ENCODE data around the gene TTLL5.

The TTLL5 gene

DNA sequence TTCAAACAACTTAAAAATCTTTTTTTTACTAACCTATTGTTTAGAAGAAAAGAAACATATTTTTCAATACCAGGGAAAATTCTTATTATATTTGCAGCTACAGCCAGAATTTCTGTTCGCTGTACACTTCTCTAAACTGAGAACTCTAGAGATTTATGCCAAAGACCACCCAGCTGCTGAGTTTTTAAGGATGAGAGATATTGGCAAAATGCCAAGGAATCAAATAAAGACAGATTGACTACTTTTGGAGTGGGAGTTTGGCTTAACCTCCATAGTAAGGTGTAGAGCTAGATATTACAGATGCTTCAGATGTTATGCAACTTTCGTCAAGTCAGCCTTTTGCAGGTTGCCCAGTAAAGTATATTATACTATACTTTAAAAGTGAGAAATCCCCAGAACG, 71.8 kb downstream of the TTLL5 start:
- no peak for DNase-seq (ENCODE audit: low spot score)

DNA sequence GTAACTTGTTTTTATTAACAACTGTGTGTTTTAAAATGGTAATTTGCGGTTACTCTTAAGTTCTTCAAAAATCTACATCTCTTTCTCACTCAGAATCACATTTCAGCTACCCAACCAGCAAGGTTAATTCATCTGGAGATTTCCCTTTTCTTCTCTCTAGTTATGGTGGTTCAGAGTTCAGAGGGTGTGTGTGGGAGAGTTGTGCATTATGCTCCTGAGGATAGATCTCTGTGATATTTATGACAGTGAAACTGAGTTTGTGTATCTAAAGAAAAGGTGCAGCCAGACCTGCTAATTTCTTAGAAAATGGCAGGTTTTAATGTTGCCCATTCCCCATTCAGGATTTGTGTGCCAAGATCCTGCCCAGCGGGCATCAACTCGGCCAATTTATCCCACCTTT, 73.8 kb downstream of the TTLL5 start:
- no peak for DNase-seq (ENCODE audit: low spot score)

DNA sequence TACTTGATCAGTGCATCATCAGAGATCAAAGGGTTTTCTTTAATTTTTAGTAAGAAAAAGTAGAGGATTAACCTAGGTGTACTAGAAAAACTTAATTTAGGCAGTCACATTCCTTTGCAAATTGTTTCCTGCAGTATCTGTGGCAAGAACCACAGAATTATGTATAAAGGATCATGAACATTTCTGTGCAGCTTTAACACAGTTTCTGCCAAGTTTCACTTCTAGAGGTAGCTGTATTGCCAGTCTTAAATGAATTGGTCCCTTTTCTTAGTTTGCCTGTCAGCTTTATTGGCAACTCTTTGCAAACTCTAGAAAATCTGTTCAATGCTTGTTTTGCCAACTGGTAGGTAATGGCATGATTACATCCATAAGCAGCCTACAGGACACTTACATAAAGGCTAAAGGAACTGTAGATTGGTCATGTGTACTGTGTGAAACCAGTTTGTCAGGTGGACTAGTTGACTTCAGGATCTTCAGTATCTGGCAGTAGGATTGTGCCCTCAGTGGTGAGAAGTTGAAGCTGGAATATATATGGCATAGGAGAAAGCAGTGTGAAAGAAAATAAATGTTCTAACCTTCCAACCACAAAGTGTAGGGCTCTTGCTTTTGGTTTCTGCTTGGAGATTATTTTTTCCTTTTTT, 75.9 kb downstream of the TTLL5 start:
- no peak for DNase-seq (ENCODE audit: low spot score)

DNA sequence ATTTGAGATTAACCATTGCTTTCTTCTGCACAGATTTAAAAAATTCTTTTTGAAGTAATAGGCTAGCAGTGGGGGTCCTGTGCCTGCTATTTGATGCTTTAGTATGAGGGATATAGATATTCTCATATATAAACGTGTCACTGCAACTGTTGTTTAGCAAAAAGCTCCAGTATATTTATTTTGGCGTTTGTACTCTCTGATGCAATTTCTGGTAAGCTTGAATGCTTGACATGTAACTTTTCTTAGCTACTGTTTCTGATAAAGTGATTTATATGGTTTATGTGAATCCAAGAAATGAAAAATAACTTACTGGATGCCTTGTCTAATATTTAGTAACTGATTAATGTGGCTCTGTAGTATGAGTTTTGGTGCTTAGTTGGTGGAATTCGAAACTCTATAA, 77.1 kb downstream of the TTLL5 start:
- no peak for DNase-seq (ENCODE audit: low spot score)

DNA sequence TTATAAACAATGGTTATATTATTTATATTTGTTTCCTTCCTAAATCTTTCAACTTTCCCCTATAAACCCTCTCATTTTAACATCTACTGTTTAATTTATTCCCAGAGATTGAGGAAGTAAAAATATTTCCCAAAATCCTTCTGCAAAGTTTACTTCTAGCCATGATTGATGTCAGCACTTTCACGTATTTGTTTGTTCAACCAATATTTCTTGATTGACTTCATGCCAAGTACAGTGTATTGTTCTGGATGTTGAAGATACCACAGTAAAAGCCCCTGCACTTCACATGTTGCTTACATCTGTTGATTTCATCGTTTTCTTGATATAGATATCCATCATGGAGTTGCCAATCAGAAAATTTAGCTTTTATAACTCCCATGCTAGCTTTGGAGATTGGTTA, 81.8 kb downstream of the TTLL5 start:
- DNase-seq (ENCODE audit: low spot score) = no peak

DNA sequence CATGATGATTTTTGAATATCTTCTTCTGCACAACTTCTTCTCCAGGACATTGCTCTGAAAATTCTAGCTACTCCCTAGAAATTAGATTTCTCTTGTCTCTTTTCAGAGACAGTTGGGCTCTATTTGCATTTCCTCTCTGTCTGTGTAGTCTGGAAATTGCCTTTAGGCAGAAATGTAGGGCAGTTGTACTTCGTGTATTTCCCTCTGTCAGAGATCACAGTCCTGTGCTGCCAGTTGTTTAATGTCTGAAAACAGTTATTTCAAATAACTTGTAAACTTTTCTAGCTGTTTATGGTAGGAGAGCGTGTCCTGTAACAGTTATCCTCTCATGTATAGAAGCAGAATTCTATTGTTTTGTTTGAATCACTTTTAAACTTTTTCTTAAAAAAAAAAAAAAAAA, 86.9 kb downstream of the TTLL5 start:
- DNase-seq (ENCODE audit: low spot score) = no peak

DNA sequence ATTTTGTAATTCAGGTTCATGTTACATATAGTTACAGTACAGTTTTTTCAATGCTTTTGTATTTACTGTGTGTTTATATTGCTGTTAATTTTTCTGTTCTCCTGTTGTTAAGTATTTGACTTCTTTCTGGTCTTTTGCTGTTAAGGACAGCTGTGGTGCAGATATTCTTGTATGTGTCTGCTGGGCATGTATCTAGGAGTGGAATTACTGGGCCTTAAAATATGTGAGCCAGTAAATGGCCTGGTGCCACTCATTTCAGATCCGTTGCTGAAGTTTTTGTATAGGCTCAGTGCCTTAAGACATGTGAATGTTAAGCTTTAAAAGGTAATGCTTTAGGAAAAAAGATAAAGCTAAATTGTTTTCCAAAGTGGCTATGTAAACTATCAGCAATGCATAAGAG, 87.3 kb downstream of the TTLL5 start:
- DNase-seq (ENCODE audit: low spot score) = no peak

DNA sequence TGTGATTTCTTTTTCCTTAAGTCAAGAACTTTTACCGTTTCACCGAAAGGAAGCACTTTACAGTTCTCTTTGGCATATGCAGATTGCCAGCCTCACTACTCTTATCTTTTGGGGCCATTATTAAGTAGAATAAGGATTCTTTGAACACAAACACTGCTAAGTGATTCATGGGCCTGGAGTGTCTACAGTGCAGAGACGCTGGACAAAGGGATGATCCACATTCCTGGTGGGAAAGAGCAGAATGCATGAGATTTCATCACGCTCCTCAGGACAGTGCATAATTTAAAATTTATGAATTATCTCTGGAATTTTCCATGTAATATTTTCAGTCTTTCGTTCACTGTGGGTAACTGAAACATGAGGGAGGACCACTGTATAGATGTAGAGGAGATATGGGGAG, 90.2 kb downstream of the TTLL5 start:
- DNase-seq (ENCODE audit: low spot score) = no peak

DNA sequence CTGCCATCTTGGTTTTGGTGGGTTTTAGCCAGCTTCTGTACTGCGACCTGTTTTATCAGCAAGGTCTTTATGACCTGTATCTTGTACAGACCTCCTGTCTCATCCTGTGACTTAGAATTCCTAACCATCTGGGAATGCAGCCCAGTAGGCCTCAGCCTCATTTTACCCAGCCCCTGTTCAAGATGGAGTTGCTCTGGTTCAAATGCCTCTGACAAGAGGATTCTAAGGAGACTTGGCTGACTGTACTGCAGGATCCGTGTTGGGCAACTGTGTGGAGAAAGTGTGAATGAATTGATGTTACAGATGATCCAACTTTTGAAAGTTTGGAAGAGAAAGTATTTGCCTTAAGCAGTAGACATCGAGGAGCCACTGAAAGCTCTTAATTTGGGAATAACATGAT, 91.0 kb downstream of the TTLL5 start:
- no peak for DNase-seq (ENCODE audit: low spot score)

DNA sequence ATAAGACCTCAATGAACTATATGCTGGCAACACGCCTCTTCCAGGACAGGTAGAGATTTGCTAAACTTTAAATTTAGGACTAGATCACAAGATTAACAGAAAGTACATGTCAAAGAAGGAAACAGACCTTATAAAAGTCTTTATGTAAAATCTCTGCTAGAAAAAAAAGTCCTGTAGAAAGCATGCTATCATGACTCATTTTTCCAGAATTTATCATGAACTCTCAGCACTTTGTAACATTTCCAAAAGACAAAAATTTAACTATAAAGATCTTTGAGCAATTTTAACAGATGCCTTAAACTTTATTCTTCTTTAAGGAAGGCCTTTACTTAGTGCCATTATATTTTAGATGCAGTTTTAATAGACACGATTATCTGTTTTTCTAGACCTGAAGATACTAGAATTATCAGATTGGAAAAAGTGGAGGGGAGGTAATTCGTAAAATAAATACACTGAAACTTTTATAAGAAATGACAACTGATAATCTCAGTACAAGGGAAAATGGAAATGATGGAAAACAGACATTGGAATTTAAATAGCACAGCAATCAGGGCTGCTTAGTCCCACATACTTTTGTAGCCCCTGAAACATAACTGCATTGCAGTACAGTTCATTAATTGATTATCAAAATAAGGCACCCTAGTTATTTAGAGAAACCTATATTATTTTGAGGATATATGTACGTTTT, 92.0 kb downstream of the TTLL5 start:
- DNase-seq (ENCODE audit: low spot score) = no peak

DNA sequence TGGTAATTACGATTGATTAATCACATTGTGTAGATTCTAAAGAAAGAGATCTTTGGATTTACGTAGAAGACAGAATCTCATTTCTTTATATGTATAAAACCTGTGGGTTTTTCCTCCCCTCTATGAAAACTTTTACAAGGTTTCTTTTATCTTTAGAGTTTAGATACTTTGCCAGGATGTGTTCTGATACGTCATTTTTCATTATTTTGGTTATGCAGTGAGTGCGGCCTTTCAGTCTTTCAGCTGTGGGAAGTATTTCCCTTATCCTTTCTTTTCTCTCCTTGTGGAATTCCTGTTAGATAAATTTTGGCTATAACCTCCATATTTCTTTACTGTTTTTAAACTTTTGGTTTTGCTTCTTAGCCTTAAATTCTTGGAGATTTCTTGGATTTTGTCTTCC, 92.7 kb downstream of the TTLL5 start:
- no peak for DNase-seq (ENCODE audit: low spot score)

DNA sequence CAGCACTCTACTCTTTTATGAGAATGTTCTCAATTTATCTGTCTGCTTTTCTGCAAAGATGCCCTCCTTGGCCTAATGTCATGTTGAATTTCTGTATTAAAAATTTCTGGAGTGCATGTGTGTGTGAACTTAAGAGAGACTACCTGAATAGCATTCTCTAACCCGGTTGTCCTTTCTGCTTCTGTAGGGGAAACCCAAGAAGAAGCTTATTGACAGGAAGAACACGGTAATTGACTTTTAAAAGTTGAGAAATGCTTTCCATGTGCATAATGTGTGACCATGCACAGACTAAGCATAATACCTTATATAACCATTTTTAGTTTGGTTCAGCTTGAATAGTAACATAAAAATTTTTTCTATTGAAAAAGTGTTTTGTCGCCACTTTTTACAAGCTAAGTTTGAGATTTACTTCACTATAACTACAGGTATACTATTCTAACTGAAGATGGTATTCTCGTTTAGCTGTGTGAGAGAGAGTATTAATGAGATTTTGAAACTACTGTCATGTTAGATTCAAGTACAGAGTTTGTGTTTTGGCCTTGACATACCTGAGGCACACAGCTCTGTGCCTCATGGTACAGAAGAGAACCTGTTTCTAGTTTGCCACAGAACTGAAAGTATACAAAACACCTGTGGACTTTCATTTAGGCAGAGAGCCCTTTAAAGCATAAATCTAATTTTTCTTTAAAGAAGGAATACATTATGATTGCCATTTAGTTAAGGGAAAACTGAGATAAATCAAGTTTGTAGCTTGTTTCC, 96.8 kb downstream of the TTLL5 start:
- DNase-seq (ENCODE audit: low spot score) = no peak

DNA sequence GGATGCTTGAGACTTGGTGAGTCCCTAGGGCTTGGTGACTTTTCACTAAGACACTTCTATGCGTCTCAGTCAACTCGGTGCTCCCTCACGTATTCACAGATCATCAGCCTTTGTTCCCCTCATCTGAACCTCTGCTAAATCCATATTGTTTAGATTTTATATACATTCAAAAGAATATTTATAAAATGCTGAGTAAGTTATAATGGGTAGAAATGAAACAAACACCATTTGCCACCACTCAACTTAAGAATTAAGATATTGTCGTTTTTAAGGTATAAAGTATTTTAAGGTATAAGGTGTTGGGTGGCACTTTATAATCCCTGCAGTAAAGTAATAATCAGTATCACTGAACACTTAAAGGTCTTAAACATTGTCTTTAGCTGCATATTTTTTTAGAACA, 103.0 kb downstream of the TTLL5 start:
- no peak for DNase-seq (ENCODE audit: low spot score)

DNA sequence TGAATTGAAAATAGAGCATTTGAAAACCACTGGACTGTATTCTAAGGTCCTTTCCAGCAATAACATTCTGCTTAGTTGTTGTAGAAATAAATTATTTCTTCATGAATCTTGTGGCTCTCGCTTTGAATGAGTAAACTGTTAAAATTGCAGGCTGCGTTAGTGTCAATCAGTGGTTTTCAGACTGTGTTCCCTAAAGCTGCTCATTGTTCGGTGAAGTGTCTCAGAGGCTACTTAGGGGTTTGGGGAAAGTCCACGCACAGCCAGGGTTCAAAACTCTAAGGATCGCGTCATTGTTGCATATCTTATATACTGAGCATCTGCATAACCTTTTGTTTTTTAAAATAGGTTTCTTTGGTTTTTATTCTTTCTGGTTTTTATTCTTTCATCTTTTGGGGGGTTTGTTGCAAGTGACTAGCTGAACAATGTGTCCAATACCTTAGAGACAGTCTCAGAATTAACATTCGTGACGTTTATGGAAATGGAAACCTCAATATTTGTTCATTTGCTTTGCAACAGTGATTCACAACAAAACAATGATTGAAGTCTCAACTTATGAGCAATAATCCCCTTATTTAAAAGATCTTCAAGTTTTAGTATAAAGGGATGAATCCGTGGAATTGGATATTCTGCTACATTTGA, 108.1 kb downstream of the TTLL5 start:
- peak; percentile 24 for DNase-seq (ENCODE audit: low spot score)

DNA sequence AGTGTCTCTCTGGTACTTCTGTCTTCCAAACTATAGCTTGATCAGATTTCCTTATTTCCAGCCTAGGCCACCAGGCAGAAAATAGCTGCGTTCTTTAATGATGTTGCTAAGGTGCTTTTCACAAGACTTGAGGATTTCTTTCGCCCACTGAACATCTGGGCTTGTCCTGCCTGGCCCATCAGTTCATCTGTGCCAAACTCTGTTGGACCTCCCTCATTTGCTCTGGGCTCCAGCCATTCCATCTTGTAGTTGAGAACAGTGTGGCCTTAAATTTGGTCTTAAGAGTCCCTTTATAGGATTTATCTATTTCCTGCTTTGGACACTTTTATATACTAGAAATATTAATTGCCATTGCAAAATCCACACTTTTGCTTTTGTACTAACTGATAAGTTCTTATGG, 109.6 kb downstream of the TTLL5 start:
- DNase-seq (ENCODE audit: low spot score) = no peak

DNA sequence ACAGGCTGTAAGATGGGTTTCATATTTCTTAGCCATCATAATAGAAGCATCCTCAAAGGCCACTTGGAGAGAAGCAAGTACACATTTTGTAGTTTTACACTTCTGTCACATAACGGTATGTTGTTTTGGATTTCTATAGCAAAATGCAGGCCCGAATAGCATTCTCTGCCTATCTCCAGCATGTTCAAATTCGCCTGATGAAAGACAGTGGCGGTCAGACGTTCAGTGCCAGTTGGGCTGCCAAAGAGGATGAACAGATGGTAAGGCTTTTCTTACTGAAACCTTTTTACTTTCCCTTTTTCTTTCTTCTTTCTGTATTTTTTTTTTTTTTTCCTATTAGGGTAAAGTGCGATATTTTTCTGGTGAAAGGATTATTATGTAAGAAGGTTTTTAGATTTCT, 110.5 kb downstream of the TTLL5 start:
- DNase-seq (ENCODE audit: low spot score) = peak; percentile 23

DNA sequence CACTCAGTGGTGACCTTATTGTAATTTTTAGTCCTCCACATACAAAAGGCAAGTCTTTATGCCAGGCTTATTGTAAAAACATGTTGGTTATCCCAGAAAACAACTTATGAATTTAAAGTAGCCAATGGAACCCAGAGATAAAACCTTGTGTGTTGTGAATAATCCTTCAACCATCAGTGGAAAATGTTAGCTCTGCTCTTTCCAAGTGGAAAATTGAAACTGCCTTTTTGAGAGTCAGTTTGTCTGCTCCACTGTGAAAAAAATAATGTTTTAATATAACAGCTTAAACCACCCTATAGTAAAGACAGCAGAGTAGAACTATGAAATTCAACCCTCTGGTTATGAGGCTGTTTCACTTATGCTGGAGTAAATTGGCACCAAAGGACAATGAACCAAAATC, 112.0 kb downstream of the TTLL5 start:
- DNase-seq (ENCODE audit: low spot score) = no peak

DNA sequence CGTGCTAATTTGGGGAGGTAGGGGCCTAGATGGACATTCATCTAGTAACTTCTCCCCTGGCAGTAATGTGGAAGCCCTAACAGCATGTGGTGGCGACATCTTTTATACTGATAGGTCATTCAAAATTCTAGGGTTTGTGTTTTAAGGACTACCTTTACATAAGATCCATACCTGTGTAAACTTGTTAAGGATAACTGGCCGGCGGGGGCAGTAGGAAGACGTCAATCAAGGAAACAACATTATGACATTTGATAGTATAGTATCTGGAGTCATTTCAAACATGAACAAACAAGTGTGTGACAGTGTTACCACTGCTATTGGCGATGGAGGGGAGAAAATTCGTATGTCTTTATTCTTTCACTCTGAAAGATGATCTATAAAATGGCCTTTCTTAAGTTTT, 120.0 kb downstream of the TTLL5 start:
- DNase-seq (ENCODE audit: low spot score) = no peak

DNA sequence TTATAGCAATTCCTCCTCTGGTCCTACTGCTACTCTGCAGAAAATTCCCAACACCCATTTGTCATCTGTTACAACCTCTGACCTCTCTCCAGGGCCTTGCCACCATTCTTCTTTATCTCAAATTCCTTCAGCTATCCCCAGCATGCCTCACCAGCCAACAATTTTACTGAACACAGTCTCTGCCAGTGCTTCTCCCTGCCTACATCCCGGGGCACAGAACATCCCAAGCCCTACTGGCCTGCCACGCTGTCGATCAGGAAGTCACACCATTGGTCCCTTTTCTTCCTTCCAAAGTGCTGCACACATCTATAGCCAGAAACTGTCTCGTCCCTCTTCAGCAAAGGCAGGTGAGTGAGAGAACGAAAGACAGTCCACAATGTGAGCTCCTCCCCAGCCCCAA, 122.1 kb downstream of the TTLL5 start:
- DNase-seq (ENCODE audit: low spot score) = no peak

DNA sequence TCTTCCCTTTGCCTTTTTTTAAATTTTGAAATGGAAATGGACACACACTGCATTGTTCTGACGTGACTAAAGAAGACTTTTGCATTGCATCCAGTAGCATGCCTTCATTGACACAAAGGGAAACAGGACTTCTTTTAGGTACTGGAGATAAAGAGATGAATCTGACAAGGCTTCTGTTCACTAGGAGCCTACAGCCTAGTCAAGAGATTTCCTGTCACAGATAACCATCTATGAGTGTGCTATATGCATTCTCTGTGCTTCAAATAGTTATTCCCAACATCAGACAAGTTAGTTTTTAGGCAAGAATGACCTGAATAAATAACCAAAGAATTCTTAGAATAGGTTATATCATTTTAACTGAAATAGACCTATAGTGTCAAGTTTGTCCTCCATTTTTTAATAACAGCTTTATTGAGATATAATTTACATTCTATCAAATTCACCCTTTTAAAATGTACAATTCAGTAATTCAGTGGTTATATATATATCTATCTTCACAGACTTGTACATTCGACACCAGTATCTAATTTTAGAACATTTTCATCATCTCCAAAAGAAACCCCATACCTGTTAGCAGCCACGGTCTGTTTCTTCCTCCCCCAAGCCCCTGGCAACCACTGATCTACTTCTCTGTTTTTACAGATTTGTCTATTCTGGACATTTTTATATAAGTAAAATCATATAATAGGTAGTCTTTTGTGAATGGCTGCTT, 122.7 kb downstream of the TTLL5 start:
- no peak for DNase-seq (ENCODE audit: low spot score)

DNA sequence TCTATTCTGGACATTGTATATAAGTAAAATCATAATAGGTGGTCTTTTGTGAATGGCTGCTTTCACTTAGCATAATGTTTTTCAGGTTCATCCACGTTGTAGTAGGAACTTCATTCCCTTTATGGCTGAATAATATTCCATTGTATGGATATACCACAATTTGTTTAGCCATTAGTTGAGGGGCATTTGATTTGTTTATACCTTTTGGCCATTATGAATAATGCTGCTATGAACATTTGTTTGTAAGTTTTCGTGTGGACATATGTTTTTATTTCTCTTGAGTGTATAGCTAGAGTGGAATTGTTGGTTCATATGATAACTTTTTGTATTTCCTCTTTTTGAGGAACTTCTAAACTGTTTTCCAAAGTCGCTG, 123.3 kb downstream of the TTLL5 start:
- no peak for DNase-seq (ENCODE audit: low spot score)

DNA sequence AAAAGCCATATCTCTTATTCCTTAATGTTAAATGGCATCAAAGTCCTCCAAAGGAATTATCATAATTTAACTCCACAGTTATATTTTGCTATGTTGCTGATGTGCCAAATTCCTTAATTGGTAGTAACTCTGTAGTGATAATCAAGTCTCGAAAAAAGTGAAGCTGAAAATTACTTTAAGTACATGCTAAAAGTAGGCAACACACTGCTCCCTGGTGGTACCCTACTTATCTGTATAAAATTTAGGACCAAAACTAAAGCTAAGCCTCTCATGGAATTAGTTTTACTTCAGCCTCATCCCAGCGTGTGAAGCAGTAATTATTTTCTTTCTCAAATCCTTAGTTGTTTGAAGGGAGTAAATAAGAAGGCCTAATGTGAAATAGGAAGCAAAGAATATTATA, 132.8 kb downstream of the TTLL5 start:
- DNase-seq (ENCODE audit: low spot score) = peak; percentile 58
